ENCODE data around the gene LANCL1.

Gene LANCL1, protein sequence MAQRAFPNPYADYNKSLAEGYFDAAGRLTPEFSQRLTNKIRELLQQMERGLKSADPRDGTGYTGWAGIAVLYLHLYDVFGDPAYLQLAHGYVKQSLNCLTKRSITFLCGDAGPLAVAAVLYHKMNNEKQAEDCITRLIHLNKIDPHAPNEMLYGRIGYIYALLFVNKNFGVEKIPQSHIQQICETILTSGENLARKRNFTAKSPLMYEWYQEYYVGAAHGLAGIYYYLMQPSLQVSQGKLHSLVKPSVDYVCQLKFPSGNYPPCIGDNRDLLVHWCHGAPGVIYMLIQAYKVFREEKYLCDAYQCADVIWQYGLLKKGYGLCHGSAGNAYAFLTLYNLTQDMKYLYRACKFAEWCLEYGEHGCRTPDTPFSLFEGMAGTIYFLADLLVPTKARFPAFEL

DNA sequence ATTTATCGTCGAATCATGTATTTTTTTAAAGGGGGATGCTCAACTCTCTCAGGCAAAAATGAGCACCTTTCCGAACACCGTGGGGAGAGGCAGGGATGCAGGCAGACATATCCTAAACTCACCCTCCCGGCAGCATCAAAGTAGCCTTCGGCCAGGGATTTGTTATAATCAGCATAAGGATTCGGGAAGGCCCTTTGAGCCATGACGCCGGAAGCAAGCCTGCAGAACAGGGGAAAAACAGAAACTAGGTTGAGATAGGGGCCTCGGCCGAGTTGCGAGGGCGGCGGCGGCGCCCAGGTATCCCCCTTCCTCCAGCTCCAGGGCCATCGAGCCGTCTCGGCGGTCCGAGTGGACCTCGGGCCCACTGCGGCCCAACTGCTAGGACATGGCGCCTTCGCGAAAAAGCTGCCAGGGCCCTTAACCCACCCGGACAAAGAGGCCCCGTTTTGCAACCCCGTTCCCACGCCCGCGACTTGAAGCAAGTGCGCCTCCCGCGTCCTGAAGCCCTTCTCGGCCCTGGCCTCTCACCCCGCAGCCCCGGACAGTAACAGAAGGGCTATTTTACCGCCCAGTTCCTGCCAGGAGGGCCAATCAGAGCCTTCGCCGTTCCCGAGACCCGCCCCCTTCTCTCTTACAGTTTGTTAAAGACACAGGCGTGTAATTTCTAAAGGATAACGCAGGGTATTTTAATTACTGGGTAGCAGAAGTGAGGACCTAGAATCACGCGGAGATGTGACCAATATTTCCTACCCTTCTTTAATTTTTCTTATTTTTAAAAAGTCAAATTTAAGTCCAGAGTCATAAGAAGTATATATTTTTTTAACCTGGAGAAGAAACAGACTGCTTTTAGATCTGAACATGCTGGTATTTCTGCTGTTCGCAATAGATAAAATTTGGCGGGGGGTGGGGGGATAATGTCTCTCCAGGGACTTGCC lies at the start of gene LANCL1:
Gene LANCL1, minus strand, starts transcription at position 566 of the 935 bp plus-strand sequence. Its CDS starts 363 bp downstream, at position 203.
- peak; percentile 31 to 98 (median 89) for DNase-seq

DNA sequence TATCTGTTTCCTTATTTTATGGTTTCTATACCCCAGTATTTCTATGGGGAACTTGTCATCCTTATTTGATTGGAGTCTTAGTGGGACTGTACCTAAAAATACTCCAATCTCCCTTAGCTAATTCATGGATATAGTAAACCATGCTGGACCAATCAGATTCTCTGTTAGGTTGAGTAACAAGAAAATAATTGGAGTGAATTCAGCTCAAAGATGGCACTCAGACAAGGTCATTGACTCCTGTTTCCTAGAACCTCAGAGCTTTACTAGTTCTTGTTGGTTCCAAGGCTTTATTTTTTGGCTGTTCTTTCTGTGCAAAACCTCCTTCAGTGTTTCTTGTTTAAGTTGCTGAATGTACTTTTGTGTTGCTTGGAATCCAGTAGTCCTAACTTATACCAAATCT lies 48.0 kb upstream of the LANCL1 start:
- no peak for DNase-seq

DNA sequence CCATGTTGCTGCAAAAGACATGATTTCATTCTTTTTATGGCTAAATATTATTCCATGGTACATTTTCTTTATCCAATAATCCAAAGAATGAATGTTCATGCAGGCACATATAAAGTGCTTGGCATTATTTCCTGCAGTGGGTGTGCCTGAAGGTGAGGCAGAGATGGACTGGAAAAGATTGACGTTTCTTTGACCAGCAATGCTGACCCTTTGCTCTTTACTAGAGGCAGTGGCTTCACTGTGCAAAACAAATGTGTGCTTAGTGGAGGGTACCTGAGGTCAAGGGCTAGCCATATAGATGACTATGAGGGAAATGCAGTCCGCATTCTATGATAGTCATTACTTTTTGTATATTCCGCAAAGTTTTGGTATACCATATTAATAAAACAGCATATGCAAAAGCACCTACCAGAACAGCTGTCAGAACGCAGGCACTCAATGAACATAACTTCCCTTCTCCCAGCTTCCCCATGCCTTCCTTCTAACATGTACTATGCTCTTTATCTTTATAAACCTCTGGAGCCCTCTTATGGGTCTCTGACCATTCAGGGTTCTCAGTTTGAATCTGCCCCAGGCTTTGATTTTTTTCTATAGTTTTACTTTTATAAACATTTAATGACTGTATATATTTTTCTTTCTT lies 47.2 kb upstream of the LANCL1 start:
- DNase-seq: no peak

DNA sequence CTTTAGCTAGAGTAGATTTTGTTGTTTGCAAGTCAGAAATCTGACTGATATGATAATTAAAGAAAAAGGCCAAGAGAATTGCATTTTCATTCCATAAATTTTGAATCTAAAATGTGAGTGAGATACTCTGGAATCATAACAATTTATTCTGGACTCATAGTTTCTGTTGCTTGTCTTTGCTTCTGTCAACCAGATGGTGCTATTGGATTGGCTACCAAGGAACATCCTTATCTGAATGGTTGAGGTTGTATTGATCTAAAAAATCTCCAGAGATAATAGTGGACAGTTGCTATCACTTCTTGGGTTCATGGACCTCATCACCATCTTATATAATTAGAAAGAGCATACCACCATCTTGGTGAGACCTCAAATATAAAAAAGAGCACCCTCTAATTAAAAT lies 45.8 kb upstream of the LANCL1 start:
- DNase-seq: no peak

GRCh38 chr2:210519594-210519993 lies 43.0 kb upstream of the LANCL1 start:
- peak in 15 of 56 donors; percentile 2 to 80 (median 14) for DNase-seq

- no peak for DNase-seq
Observed at GRCh38 chr2:210517264-210517663, 40.7 kb upstream of the LANCL1 start.

GRCh38 chr2:210515911-210516310 lies 39.4 kb upstream of the LANCL1 start:
- no peak for DNase-seq

GRCh38 chr2:210503725-210504191 lies 27.2 kb upstream of the LANCL1 start:
- peak in 51 of 56 donors; percentile 7 to 89 (median 67) for DNase-seq

DNA sequence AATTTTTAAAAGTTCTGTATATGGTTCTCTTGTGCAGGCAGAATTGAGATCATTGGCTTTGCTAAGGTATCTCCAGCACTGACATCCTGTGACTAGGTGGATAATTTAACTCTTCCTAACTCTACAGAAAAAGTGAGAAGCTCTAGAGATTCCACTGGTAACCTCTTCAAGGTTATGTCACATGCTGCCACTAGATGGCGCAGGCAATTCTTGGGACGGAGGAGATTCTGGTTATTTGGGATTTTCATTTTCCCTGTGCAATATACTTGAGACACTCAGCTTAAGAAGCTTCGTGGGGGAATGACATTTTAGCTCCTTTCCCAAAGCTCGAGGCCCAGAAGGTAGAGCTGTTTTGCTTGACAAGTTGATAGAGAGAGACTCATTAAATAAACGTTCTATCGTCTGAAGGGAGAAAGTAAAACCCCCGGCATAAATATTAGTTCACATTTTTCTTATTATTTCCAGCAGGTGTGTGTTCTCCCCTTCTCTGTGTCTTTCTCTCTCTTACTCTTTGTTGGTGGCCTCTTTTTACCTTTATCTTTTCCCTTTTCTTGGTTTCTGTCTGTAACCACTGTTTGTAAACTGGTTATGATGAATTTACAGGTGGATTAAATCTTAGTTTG lies 26.6 kb upstream of the LANCL1 start:
- DNase-seq: peak in 48 of 56 donors; percentile 3 to 80 (median 40)

- no peak for DNase-seq
Observed at GRCh38 chr2:210496512-210496911, 20.0 kb upstream of the LANCL1 start.

GRCh38 chr2:210493528-210493927 lies 17.0 kb upstream of the LANCL1 start:
- DNase-seq: no peak

GRCh38 chr2:210481601-210482175 lies 5.1 kb upstream of the LANCL1 start:
- DNase-seq: no peak

GRCh38 chr2:210480764-210481163 lies 4.2 kb upstream of the LANCL1 start:
- DNase-seq: no peak

DNA sequence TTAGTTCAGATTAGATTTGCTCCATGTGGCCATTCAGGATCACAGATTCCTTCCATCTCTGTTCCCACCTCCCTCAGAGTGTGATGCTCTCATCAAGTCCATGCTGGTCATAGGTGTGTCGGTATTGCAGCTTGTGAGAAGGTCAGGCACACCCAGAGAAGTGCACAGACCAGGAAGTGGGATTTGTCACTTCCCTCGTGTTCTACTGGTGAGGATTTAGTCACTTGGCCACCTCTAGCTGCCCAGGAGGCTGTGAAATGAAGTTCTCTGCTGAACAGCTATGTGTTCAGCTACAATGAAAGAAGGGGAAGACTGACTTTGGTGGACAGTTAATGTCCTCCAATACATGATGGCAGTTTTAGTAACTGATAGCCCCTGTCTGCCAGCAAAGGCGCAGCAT lies 3.5 kb upstream of the LANCL1 start:
- DNase-seq: no peak

GRCh38 chr2:210478661-210479060 lies 2.1 kb upstream of the LANCL1 start:
- no peak for DNase-seq

DNA sequence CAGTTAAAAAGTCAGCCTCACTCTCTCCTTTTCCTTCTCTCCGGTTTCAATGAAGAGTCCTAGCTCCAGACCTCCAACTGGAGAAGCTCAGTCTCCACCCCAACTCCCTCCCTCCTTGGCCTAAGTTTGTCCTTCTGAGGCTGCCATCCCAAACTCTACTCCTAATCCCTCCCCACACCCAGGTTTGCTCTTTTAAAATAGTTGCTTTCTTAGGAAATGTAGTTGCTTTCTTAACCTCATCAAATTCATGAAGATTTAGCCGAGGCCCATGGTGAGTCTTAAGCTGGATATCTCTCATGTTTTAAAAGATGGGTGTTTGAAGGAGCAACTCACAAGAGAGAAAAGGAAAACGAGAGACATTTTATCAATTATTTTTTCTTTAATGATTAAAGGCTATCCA lies 937 bp upstream of the LANCL1 start:
- DNase-seq: peak in 5 of 56 donors; percentile 2 to 30 (median 17)

DNA sequence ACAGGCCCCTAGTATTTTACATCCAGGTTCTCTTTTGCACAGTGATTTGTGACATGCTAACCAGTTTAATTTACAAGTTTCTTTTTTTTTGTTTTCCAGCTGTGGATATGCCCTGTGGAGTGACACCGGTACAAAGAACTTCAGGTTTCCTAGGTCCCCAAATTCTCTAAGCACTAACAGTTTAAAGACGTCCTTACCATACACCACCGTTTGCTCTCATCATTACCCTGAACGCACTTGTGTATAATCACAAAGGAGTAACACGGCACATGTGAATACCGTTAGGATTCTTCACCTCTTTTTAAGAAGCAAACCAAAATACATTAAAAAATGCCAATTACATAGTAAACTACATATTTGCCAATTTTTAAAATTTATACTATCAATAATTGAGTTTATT lies 853 bp downstream of the LANCL1 start:
- no peak for DNase-seq

- DNase-seq: no peak
Observed at GRCh38 chr2:210474776-210475175, 1.8 kb downstream of the LANCL1 start.

- no peak for DNase-seq
Observed at GRCh38 chr2:210461401-210461800, 15.2 kb downstream of the LANCL1 start.

Measured in amygdala (tissue), 56 donors.